ENCODE measurements around the gene LINC00305.

DNA sequence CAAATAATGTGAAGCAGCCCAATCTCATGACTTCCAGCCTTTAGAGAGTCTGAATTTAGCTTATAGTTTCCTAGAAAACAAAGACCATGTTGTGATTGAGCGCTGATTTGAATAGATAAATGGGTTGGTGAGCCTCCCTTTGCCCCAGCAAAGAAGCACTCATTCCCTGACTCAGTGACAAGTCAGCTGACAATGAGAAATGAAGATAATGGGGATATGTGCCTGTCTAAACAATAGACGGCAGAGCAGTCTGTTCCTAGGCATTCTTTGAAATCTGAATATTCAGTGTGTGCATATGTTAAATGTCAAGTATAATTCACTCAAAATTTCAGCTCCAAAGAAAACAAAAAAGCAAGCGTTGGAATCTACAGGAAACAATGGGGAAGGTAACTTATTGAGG lies 34.8 kb upstream of the LINC00305 start:
- TF ChIP-seq CTCF (IDR thresholded peaks at IDR 0.05; ENCODE audit: low read depth, low read length) (no peak), EZH2phosphoT487 (IDR thresholded peaks at IDR 0.05; ENCODE audit: low read depth) (no peak)
